HG03521 (cell line): ENCODE results near the gene SLC39A7.

Experiments
- ATAC-seq: cut with Tn5 transposase; IDR thresholded peaks from one replicate; pipeline ENCODE4 v1.9.1; 2021; ENCODE audit warnings: mild to moderate bottlenecking, moderate library complexity; ENCODE audit not compliant: unreplicated experiment

Gene SLC39A7

DNA sequence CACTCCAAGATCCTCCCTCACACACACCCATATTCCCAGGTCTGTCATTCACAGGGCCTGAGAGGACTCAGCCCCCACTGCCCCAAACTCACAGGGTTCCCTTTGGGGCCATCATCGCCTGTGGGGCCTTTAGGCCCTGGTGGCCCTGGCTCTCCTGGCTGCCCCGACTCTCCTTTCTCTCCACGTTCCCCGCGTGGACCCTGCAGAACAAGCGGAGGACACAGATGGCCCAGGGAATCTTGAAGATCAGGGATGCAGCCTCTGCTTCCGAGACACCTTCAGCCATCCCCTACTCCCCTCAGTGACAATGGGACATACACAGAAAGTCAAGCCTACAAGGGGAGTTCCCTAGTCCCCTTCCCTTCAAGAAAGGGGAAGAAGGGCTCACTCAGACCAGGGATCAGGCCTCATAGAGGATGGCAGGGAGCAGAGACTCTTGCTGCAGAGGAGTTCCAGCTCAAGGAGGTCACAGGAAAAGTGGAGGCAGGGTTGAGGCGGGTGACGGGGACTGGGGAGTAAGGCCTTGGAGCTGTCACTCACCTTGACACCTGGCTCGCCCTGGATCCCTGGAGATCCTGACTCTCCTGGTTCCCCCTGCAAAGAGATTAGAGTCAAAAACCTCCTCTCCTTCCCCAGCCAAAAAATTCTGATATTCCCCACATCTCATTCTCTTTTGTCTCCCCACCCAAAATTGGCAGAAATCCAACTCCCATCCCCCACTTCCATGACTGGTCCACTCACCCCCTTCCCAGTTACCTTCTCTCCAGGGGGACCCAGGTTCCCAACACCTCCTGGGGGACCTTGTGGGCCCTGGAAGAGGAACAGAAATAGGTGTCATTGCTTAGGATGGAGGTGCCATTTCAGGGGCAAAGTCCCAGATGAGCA is 31.1 kb upstream of the SLC39A7 start:
- ATAC-seq, result no peak

DNA sequence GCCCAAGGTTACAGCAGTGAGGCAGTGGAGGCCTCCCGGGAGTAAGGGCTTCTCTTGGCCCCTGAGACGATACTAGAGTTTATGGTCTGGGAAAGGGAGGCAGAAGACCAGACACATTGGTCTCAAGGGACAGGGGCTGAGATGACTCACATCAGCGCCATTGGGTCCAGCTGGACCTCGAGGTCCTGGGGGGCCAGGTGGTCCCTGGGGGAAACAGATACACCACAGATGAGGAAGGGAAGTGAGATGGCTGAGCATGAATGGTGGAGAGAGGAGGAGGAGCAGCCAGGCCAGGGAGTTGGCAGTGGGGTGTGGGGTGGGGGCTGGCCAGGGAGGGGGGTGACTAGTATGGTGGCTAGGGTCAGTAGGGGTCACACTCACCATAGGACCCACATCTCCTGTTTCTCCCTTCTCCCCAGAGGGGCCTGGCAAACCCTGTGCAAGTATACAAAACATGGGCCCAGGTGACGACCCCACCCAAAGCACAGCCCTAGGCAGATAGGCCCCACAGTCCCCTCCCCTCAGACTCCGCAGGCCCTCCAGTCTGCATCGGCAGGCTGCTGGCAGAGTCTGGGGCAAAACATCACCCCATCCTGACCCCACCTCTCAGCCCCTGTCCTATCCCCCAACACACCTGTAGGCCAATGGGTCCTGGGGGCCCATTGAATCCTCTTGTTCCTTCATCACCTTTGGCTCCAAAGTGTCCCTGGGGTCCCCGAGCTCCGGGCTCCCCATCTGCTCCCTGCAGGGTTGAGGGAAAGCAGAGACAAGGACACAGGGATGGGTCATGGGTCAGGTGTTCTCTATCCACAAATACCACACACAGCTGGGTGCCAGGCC is 30.3 kb upstream of the SLC39A7 start:
- ATAC-seq, result no peak

GRCh38 chr6:33171016-33171879 is 29.4 kb upstream of the SLC39A7 start:
- ATAC-seq, result no peak

- no peak for ATAC-seq
Observed at GRCh38 chr6:33171880-33172687, 28.6 kb upstream of the SLC39A7 start.

DNA sequence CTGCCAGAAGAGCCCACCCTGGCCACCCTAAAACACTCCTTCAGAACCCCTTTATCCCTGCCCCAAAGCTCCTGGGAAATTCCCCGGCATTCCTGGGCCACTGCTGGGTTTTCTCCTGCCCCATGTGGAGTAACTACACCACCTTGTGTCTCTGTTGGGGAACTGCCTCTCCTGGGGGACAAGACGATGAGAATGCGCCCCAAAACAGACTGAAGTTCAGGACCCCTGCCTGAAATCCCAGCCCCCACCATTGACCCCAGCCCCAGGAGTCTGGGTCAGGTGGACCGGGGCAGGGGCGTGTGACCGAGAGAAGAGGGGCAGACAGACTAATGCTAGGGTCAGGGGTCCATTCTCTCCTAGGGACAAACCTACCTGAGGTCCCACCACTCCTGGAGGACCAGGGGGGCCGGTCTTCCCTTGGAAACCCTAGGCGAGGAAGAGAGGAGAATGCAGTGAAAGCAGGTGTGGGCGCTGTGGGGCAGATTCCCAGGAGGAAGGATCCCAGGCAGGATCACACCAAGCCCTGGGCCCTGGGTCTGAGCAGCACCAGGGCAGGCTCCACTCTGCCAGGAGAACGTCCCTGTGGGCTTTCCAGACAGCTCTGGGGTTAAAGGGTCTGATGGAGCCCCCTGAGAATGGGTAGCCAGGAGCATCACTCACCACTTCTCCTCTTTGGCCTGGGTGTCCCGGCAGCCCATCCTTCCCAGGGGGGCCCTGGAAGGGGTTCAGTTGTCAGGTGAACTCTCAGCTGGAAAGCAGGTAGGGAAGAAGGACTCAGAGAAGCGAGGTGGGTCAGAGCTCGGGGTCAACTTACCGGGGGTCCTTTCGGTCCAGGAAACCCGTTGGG is 27.8 kb upstream of the SLC39A7 start:
- ATAC-seq, result no peak

- no peak for ATAC-seq
Observed at GRCh38 chr6:33173535-33174180, 27.0 kb upstream of the SLC39A7 start.

DNA sequence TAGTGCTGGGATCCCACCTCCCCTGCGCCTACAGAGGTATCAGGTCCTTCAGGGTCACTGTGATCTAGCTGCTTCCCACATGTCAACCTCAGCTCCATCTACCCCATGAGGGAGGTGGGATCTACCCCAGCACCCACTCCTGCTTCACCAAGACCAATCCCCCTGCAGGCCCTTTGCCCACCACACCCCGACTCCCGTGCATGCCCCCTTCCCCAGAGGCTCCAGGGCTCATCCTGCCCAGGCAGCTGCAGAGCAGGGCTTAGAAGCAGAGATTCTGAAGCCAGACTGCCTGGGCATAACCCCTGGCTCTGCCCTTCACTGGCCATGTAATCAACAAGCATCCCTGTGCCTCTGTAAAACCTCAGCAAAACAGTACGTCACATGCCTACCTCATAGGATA is 25.9 kb upstream of the SLC39A7 start:
- ATAC-seq, result no peak

DNA sequence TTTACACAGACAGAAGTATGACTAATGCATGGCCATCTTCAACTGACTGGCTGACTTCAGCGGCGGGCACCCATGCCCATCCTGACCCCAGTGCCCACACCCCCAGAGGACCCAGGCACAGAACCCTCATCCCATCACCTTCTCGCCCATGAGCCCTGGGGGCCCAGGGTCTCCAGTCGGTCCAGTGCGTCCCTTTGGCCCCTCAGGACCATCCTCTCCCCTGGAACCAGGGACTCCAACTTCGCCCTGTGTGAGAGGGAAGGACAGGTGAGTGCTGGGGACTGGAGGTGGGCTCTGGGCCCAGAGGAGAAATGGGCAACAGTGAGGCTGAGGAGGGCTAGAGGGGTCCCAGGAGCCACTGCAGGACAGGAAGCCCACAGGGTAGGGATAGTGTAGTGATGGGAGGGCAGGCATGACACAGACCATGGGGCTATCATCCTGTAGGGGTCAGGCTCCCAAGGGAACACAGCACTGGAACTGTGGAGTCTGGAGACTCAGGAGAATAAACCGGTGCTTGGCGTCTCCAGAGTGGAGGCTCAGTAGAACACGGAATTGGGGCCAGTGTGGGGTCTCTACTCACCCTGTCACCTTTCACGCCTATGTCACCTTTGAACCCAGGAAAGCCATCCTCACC is 25.1 kb upstream of the SLC39A7 start:
- ATAC-seq, result no peak

GRCh38 chr6:33176906-33177305 is 23.8 kb upstream of the SLC39A7 start:
- no peak for ATAC-seq

DNA sequence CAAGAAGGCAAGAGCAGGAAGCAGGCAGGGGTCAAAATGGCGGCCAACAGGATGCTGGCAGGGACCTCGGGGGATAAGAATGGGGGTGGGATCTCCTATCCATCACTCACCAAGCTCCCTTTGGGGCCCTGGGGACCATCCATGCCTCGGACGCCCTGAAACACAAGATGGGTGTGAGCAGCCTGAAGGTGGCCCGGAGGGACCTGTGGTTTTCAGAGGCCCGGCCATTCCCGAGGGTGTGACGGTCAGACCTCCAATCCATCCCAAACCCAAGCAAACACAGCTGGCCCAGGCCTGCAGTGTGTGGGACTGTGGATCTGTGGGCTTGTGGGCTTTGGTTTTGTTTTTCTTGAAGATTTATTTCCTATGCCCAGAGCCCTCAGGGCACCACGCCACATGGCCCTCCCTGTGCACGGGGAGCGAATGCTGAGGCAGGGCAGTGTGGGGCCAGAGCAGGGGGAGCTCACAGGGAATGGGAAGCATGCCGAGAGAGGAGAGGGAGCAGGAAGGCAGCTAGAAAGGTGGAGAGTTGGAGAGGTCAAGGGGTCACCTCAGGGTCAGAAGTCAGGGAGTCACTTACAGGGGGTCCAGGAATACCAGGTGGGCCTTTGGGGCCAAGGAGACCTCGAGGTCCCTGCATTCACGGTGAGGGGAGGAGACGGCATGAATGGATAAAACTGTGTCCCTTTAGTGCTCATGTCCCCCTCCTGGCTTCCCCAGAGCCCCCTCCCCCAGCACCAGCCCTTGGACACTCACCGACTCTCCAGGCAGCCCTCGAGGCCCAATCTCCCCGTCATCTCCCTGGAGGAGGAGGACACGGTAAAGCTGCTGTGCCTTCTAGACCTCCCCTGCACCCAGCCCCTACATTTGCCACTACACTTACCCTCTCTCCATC is 22.9 kb upstream of the SLC39A7 start:
- ATAC-seq, result no peak

- ATAC-seq, result no peak
Observed at GRCh38 chr6:33178755-33179475, 21.8 kb upstream of the SLC39A7 start.

DNA sequence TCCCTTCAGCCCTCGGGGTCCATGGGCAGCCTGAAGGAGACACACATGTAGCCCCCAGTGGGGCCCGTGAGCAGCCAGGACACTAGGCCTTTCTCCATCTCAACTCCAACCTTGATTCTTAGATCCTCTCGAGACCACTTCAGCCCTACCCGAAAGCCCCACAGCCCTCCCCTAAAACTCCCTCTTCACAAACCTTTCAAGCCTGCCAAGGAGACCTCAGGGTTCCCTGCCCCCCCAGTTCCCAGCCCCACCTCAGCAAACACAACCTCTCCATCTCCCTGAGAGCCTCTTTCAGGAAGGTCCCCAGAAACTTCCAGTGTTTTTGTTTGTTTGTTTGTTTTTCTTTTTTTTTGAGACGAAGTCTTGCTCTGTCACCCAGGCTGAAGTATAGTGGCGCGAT is 19.5 kb upstream of the SLC39A7 start:
- ATAC-seq, result no peak

DNA sequence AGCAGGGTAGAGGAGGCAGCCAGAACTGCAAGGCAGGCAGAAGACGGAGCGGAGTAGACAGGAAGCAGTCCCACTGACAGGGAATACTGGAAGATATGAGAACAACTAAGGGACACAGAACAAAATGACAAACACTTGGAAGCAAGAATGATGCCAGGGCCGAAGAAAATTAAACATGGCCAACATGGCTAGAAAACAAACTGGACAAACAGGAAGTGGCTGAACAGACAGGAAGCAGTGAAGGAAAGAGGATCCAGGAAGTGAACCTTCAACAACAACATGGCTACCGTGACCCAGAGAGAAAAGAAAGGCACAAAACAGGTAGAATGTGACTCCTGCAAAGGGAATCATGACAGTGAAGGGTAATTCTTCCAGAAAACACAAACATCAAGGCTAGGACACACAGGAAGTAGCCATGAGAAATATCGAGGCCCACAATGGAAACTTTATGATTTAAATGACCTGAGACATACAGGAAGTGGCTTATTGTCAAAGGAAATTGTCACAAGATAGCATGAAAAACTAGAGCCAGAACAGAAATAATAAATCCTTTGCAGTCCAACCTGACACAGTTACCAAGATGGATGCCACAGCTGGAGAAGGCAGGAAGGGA is 17.5 kb upstream of the SLC39A7 start:
- no peak for ATAC-seq

DNA sequence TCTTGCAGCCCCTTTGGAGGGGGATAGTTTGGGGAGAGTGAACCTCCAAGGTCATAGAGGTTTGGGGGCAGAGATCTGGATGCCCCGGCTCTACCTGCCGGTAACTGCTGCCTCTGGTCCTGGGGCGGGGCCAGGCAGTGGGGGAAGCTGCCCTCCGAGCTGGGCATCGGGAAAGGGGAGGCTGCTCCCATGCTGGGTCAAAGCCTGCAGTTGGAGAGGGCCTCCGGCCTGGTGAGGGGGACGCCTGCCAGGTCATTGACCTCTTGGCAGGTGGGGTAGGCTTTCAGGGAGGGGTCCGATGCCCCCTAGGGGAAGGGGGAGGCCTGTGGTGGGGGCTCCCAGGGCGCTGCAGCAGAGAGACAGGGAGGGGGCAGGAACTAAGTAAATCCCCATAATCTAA is 15.5 kb upstream of the SLC39A7 start:
- ATAC-seq, result no peak

- ATAC-seq, result no peak
Observed at GRCh38 chr6:33185654-33186187, 14.9 kb upstream of the SLC39A7 start.

- no peak for ATAC-seq
Observed at GRCh38 chr6:33187809-33188208, 12.9 kb upstream of the SLC39A7 start.
